GF-D8 (cell line): Measurements from ENCODE around the gene TMEM120B.

Experiments
- DNase-seq: peaks from one replicate; lab custom pipeline; 2025; lab: John Stamatoyannopoulos, UW

TMEM120B gene

DNA sequence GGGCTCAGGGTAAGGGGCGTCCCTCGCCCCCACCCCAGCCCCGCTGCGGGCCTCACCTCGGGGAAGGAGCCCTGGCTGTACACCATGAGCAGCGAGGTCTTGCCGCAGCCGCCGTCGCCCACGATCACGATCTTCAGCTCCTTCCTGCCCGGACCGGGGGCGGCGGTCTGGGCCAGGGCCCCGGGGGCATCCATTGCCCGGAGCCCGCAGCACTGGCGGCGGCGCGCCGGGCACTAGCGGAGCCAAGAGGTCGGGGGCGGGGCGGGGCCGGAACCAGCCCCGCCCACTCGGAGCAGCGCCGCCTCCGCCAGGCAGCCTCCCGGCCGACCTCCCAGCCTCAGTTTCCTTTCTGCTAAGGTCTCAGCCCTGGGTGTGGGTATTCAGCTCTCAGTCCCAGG, 80.9 kb downstream of the TMEM120B start, which contains the start of gene RHOF:
TSS of gene RHOF (minus strand) at position 249 of the 398 bp plus-strand sequence. CDS start at position 194, 55 bp downstream.
- peak; percentile 34 for DNase-seq

DNA sequence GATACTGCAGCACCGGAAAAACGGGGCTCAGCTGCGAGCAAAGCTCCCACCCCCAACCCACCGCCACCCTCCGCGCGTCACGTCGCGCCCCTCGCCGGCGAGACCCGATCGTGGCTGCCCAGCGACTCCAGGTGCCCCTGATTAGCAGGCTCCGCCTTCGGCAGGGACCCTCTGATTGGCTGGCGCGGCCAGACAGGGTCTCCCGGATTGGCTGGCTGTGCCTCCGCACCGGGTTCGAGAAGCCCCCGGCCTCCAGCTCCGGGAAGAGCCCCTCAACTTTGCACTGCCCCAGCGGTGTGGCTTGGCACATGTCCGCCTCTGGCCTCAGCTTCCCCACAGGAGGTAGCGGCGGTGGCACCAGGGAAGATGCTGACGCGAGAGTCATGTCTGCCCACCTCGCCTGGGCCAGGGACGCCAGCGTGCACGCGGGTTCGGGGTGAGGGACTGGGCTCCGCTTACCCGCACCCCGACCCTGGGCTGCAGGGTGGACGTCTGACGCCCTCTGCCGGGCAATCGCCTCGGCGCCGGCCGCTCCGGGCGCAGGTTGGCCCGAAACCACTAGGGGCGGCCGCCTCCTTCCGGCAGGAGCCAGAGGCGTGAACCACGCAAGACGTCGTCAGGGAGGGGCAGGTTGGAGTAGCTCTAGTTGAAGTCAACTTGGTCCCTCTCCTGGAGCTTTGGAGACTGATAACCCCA, 81.4 kb downstream of the TMEM120B start:
- peak; percentile 81 for DNase-seq

DNA sequence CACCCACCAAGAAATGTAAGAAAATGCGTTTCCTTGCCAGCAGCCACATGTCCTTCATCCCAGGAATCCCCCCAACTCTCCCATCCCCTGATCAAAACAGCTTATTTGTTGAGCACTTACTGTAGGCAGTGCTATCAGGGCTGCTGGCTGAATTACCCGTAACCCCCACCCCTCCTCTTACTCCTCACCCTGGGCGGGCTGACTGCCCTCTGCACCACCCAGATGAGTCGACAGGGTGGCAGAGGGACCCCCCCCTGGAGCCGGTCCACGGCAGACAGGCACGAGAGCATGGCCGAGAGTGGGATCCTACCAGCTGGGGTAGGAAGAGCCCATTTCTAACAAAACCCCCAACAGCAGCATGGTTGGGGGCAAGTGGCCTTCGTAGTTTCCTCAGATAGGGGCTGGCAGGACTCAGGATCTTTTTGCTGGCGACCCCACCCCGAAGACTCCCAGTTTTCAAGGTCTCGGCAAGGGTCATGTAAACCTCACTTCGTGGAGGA, 82.0 kb downstream of the TMEM120B start:
- no peak for DNase-seq

DNA sequence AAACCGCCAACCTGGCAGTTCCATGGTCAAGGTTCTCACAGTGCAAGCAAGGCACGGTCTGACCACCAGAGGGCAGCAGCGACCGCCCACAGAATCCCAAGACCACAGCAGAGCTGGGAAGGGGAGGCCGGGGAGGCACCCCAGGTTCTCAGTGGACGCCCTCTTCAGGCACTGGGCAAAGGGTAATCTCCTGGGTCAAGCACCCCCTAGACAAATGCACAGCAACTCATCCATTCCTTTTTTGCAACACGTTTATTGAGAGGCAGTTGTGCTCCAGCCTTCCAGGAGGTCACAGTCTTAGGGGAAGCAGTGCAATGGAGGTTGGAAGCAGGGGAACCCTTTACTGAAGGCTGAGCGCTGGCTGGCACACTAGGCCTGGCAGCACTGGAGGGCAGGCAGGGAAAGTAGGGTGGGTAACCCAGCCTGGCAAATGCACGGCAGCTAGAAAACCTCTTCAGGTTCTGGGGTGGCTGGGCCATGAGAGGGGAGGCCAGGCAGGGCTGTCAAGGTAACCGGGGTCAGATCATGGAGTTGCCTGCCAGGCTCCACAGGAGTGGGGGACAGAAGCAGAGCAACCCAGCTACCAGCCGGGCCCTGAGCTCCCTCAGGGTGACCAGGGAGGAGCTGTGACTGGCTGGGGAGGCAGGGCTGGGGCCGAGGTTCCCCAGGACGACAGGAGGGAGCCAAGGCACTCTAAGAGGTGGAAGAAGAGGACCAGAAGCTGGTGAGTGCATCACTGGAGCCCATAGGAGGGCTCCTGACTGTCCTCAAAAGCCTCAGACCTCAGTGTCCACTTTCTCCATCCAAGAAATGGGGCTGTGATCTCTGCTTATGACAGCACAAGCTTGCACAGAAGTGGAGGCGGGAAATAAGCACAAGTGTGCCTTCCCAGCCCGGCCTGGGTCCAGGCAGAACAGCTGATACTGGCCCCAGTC, 82.7 kb downstream of the TMEM120B start:
- DNase-seq: peak; percentile 41

DNA sequence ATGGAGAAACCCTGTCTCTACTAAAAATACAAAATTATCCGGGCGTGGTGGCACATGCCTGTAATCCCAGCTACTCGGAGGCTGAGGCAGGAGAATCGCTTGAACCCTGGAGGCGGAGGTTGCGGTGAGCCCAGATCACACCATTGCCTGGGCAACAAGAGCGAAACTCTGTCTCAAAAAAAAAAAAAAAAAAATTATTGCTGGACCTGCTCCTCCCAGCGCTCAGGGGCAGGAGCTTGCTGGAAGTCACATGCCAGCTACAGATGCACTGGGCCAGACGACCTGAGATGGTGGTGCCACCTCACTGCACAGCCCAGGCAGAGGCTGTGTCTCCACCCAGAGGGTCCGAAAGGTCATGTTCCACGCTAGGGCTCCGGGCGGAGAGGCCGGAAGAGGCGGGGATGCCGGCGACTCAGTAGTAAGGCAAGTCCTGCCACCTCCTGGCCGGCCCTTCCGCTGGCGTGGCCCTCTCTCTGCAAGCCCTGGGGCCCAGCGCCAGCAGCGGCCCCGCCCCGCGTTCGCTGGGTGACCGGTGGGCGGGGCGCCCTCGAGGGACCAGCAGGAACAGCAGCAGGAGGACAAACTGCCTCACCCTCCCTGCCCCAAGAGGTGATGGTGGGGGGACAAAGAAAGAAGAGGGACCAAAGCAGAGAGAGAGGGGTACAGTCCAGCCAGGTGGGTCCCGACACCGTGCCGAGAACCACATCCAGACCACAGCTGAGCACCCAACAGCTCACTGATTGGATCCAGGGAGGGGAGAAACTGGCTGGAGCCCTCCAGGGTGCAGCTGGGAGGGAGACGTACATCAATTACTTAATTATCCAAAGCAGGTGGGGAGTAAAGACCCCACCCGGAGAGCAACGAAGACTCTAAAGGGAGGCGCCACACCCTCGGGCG, 84.6 kb downstream of the TMEM120B start:
- DNase-seq: no peak

DNA sequence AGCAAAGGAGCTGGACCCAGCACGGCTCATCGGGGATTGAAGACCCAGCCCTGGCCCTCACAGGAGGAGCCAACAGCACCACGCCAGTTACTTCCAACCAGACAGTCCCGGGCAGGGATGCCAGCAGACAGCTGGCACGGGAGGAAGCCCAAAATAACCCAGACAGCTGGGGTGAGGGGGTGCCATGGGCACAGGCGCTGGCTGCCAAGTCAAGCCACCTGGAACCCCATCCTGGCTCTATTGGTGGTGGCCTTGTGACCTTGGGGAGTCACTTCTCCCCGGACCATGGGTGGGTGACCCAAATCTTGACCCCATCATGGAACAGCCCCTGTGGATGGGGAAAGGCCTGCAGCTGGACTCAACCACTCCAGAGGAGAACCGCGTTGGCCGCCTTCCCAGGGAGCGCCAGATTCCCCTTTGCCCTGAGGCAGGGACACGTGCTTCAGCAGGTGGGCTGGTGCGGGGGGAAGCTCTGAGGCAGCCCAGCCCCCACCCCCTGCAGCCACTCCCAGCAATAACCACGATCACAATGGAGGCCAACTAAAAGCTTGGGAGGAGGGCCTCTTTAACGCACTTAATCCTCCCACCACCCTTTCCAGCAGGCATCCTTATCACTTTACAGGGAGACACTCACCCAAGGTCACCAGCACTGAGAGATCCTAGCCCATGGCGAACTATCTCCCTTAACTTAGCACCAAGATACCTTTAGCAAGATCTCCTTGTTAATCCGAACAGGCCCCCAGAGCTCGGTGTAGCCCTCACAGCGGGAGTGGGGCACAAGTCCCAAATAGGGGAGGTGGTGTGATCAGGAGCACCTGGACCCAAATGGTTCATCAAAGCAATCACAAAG, 85.6 kb downstream of the TMEM120B start:
- DNase-seq: no peak

DNA sequence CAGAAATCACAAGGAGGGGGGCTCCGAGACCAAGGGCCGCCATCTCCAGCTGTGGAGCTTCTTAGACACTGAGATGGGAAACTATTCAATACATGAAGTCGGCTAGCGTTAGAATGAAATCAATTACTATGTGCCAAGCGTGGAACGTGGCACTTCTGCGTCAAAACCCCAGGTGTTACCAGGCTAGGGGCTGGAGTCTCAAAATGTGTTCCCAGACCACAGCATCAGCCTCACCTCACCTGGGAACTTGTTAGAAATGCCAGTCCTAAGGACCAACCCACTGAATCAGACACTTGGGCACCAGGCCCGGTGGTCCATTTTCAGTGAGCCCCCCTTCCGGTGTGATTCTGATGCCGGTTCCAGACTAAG, 86.2 kb downstream of the TMEM120B start:
- no peak for DNase-seq

DNA sequence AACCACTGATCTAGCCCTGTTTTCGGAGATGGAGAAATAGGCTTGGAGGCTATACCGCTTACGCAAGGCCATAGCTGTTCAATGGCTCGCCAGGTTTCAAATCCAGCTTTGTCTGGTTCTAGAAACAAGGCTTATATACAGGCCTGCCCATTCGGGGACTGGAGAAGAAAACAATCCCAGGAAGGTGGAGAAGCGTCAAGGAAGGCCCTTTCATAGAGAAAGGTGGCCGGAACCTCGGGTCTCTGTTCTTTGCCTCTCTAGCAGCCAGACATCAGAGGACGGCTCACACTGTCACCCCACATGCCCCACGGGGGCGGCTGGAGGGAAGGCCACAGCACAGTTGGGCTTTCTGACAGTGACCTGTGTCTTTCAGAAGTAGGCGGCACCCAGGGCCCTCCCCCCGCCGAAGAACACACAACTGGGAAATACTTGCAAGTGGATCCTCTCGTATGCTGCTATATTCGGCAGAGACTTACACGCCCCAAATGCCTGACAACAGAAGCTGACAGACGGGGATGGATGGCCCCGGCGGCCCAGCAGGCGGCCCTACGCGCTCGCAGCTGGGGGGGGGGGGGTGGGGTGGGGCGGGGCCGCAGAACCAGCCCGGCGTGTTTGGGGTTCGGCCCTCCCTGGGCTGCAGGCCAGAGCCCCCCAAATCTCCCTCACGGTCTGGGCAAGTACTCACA, 86.7 kb downstream of the TMEM120B start:
- DNase-seq: no peak

DNA sequence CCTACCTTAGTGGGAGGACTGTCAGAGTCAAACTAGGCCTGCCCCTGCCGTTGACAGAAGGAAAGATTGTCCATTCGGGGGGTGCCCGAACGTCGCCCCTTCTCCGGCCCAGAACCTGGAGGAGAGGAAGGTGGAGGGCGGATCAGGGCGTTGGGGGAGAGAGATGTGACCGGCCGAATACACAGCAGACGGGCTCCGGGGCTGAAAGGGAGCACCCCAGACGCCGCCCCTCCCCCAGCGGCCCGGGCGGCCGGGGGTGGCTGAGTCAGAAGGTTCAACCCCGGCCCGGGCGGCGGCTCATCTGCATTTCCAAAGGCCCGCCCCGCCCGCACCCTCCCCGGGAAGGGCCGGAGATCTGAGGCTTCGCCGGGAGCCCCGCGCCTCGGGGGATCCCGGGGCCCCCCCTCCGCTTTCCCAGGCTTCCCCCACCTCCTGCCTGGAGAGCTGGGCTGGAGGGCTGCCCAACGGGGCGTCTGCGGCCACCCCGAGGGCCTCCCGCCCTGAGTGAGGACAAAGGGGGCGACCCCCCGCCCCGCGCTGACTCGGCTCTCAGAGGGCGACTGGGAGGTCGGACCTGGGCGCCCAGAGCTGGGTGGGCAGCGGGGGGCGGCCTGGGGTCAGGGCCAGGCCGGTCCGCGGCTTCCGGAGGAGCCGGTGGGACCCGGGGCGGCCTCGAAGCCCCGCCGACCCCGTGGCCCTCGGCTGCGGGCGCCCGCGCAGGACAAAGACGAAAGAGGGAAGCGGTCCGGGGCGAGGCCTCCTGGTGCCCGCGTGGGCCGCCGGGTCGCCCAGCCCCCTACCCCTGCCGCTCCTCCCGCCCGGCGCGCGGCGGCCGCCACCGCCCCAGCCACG, 87.5 kb downstream of the TMEM120B start:
- DNase-seq: peak; percentile 15

DNA sequence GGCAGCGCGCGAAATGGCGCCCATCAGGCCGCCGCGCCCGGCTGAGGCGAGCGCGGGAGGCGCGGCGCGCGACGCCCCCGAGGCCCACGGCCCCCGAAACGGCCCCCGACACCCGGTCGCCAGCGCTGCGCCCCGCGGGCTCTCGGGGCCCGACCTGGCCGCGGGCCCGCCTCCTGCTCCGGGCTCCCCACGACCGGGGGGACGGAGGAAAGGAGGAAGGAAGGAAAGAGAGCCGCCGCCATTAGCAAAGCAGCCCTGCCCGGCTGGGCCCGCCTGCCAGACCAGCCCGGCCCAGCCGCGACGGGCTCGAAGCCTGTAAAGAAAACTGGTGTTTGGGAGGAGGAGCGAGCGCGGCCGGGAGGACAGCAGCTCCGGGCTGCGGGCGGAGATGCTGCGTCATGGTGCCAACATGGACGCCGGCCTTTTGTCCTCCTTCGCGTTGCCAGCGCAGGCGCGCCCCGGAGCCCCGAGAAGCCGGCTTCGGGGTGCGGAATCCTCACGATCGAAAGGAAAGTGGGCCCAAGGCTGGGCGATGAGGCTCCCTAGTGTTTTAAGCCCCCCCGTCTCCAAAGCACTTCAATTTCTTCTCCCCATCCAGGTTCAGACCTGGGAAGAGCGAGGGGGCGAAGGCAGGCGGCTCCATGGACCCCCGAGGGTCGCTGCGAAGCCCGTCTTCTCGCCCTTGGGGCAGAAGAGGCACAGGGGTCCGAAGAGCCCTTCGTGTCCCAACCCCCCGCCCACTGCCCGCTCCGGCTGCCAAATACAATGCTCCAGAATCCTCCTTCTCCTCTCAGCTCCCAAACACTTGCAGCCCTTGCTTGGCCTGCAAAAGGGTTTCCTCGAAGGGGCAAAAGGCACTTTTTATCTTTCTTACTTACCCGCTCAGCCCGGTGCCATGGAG, 88.4 kb downstream of the TMEM120B start:
- DNase-seq: no peak

DNA sequence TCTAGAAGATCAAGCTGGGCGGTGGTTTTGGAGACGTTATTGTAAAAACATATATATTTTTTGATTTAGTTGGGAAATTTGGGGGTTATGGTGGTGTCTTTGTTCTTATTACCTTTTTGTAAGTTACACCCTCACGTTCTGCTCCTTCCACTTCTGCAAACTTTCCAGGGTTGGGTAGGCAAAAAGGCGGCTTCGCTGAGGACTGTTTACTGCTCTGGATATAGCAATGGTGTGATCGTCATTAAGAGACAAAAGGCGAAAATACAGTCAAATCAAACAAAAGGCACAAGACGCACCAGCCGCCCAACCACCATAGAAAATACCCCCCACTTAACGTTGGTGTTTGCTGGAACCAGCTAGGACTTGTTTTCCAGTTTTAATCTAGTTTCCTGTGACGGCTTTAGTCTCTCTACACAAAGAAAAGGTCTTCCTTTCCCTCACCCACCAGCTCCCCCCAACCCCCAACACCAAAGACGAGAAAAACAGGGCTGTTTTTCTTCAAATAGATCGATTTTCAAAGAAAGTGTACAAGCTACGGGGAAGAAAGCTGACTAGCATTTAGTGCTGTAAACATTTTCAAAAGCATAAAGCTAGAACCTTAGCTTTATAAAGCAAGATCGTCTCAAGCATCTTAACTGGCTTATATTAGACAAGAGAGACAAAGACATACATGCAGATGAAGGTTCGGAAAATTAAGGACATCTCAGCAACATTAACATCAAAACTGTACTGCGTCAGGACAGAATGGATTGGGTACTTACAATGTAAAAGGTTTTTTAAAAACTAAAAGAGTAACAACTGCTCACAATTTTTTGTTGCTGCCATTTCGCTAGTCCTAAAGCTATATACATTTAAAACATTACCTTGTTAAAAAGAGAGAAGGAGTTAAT, 89.3 kb downstream of the TMEM120B start:
- DNase-seq: peak; percentile 8

DNA sequence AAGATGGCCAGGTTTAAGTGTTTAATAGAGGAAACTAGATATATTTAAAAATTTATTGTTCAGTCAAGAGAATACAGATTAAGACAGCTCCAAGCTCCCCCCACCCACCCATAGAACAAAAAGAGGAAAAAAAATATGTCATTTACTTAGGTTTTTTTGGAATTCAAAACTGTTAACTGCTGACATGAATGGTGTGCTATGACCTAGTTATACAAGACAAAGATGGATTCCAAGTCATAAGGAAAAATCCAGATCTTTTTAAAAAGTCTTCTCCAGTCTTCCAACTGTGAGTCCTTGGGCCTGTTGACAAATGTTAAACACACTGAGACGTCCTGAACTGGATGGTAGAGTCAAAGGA, 89.9 kb downstream of the TMEM120B start:
- DNase-seq: no peak

DNA sequence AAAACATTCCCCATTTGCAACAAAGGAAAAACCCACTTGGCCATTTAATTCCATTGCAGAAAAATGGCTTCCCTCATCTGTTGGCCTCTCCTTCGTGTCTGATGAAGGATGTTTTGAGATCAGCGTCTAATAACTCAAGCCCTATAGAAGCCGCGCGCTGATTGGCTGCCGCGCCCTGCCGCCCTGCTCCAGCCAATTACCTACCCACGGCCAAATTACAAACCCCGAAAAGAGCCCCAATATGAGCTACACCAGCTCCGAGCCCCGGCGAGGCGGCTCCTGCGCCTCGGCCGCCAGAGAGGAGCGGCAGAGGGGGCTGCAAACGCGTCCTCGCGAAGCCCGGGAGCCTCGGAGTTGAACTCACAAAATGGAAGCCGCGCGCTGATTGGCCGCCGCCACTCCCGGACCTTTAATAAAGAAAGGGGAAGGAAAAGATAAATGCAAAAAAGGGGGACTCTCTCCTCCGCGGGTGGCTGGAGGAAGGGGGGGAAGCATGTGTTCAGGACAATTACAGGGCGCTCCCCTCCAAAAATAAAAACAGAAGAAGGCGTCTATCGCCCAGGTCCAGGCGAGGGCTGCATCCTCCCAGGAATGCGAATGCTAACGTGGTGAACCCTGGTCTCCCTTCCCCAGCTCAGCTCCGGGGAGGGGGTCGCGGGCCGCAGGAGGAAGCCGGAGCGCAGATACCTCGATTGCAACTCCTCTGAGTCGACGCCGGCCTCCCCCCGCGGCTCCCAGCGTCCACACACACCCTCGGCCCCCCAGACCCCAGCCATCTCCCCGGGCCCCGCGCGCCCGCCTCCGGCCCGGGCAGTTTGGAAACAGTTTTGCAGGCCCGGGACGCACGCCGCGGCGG, 90.5 kb downstream of the TMEM120B start:
- peak; percentile 91 for DNase-seq

DNA sequence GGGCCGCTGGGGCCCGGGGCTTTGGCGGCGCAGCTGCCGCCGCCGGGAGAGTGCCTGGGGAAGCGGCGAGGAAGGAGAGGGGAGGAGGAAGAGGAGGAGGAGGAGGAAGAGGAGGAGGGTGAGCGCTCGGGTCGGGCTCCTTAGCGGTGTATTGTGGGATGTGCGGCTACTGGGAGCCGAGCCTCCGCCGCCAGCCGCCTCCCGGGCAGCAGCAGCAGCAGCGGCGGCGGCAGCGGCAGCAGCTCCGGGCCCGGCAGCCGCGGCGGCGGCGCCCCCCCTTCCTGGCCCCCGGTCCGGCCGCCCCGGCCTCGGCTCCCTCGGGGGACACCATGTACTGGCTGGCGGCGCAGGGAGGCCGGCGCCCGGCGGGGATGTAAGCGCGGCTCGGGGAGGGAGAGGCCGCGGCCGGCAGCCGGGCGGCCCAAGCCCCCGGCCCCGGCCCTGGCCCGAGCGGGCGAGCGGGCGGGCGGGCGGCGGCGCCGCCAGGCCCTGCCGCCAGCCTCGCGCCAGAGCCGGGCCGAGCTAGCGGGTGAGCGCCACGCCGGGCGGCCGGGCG, 91.4 kb downstream of the TMEM120B start, which contains the start of gene SETD1B:
TSS of gene SETD1B (plus strand) at position 149 of the 556 bp plus-strand sequence. CDS start 729 bp downstream, outside the sequence.
- peak; percentile 42 for DNase-seq

DNA sequence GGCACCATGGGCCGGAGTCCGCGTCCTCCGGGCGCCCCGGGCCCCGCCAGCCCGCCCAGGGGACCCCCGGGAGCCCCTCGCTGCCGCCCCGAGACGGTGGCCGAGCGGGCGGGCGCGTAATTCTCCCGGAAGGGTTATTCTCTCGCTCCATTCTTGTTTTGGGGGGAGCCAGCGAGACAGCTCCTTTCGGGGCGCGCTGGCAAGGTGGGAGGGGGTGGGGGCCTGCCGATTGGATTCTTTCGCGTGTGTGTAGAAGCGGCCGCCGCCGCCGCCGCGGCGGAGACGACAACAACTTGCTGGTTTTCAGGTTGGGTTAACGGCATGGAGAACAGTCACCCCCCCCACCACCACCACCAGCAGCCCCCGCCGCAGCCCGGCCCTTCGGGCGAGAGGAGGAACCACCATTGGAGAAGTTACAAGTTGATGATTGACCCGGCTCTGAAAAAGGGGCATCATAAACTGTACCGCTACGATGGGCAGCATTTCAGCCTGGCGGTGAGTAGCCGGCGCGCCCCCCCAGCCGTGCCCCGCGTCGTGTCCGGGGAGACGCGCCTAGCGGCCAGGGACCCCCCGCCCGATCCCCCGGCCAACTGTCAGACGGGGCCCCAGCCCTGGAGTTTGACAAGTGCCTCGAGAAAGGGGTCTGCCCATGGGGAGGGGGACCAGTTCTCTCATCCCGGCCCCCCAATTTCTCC, 92.0 kb downstream of the TMEM120B start:
- DNase-seq: no peak
